ENCODE measurements around the gene CCDC7. TPM values are rescaled to one million over a fixed set of nuclear protein-coding genes. Genes with fewer than 3 reads are reported as not detected.

The CCDC7 gene
- total and polyA plus RNA-seq, 10 of the 15 experiments (the other 5 are each of a cell fraction or from before 2014, with no cell fraction given) = 1.8 to 5.6 (median 3.4) TPM

- Histone ChIP-seq H3K4me2 (ENCODE audit: control insufficient read depth, insufficient read depth) (no peak overlapping the region), H3K36me3 (ENCODE audit: control insufficient read depth in 2 of 2, insufficient read depth in 2 of 2, low read length in 1 of 2) (no peaks in the 10 kb centered on the region), H3K27ac (ENCODE audit: control insufficient read depth, insufficient read depth) (no peak overlapping the region), H3K4me1 (ENCODE audit: control insufficient read depth, insufficient read depth, low read length) (no peaks in the 10 kb centered on the region), H3K9me3 (replicated peaks; ENCODE audit: control insufficient read depth, insufficient read depth, low read length) (no peaks in the 10 kb centered on the region), H3K9ac (ENCODE audit: control insufficient read depth, insufficient read depth, low read length) (no peak overlapping the region), H4K20me1 (ENCODE audit: control insufficient read depth, insufficient read depth) (no peaks in the 10 kb centered on the region), H3K27me3 (replicated peaks in 1 of 2; ENCODE audit: control insufficient read depth in 2 of 2, insufficient read depth in 2 of 2, low read length in 1 of 2) (no peaks in the 10 kb centered on the region), H3K79me2 (ENCODE audit: control insufficient read depth, insufficient read depth, low read length) (no peaks in the 10 kb centered on the region), H3K4me3 (no peak overlapping the region), H2AFZ (ENCODE audit: control insufficient read depth, low read depth, low read length) (no peak overlapping the region)
- DNase-seq (ENCODE audit: low read depth, low spot score) (no peak), FAIRE-seq (no peak), ATAC-seq (no peak)
- 40% methylated on average over 1 of the region's 1 CpG for WGBS (ENCODE audit: insufficient coverage, insufficient replicate concordance, low lambda C conversion rate, missing lambda C conversion rate)
- ChIA-PET POLR2A (no interaction called here), RAD21 (ENCODE audit: unreplicated experiment) (no interaction called here), CTCF (no interaction called here), SMC1A (ENCODE audit: uncharacterized antibody, unreplicated experiment) (no interaction called here)
- in situ Hi-C loops (cut with MboI) (no loop called here), intact Hi-C loops (cut with micrococcal nuclease; ENCODE audit: unreplicated experiment) (no loop called here)
- TF ChIP-seq EGR1 (IDR thresholded peaks at IDR 0.05; ENCODE audit: borderline replicate concordance in 1 of 2, low read depth in 2 of 2, low read length in 2 of 2) (no peak), MAX (IDR thresholded peaks at IDR 0.05; ENCODE audit: low read depth, low read length) (no peak), ZNF24 (IDR thresholded peaks at IDR 0.05) (no peak)
- no TSS peak for BruUV-seq (replicated peaks)
These were observed 181.2 kb downstream of the CCDC7 start for GRCh38 chr10:32627183-32627582.

DNA sequence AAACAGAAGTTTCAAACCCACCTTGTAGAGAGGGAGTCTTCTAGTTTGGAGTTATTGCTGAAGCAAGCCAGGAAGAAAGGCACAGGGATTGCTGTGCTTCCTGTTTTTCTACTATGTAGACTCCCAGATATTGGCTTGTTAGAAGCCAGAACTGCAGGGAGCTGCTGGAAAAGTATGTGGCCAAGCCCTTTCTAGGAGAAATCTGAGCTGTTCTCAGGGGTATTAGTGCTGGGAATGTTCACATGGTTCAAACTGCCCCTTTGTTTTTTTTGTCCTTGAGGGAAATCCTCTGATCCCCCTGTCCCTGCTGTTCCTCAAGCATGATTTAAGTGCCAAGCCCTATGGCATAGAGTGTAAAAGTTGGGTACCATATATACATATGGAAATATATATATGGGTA, 184.0 kb downstream of the CCDC7 start:
- BruUV-seq (replicated peaks) = no TSS peak
- Histone ChIP-seq H3K9ac (ENCODE audit: control insufficient read depth, insufficient read depth, low read length) (no peak overlapping the region), H3K27ac (ENCODE audit: control insufficient read depth, insufficient read depth) (no peak overlapping the region), H4K20me1 (ENCODE audit: control insufficient read depth, insufficient read depth) (no peaks in the 10 kb centered on the region), H3K4me2 (ENCODE audit: control insufficient read depth, insufficient read depth) (no peak overlapping the region), H3K4me3 (no peak overlapping the region), H3K36me3 (ENCODE audit: control insufficient read depth in 2 of 2, insufficient read depth in 2 of 2, low read length in 1 of 2) (no peaks in the 10 kb centered on the region), H3K4me1 (ENCODE audit: control insufficient read depth, insufficient read depth, low read length) (no peaks in the 10 kb centered on the region), H3K9me3 (replicated peaks; ENCODE audit: control insufficient read depth, insufficient read depth, low read length) (no peaks in the 10 kb centered on the region), H2AFZ (ENCODE audit: control insufficient read depth, low read depth, low read length) (no peak overlapping the region), H3K27me3 (replicated peaks in 1 of 2; ENCODE audit: control insufficient read depth in 2 of 2, insufficient read depth in 2 of 2, low read length in 1 of 2) (no peaks in the 10 kb centered on the region), H3K79me2 (ENCODE audit: control insufficient read depth, insufficient read depth, low read length) (no peaks in the 10 kb centered on the region)
- ATAC-seq (no peak), DNase-seq (ENCODE audit: low read depth, low spot score) (no peak), FAIRE-seq (no peak)
- TF ChIP-seq, protein P1, sequence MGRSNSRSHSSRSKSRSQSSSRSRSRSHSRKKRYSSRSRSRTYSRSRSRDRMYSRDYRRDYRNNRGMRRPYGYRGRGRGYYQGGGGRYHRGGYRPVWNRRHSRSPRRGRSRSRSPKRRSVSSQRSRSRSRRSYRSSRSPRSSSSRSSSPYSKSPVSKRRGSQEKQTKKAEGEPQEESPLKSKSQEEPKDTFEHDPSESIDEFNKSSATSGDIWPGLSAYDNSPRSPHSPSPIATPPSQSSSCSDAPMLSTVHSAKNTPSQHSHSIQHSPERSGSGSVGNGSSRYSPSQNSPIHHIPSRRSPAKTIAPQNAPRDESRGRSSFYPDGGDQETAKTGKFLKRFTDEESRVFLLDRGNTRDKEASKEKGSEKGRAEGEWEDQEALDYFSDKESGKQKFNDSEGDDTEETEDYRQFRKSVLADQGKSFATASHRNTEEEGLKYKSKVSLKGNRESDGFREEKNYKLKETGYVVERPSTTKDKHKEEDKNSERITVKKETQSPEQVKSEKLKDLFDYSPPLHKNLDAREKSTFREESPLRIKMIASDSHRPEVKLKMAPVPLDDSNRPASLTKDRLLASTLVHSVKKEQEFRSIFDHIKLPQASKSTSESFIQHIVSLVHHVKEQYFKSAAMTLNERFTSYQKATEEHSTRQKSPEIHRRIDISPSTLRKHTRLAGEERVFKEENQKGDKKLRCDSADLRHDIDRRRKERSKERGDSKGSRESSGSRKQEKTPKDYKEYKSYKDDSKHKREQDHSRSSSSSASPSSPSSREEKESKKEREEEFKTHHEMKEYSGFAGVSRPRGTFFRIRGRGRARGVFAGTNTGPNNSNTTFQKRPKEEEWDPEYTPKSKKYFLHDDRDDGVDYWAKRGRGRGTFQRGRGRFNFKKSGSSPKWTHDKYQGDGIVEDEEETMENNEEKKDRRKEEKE (IDR thresholded peaks at IDR 0.05) = no peak
- no peak for TF ChIP-seq POLR2AphosphoS5 (IDR thresholded peaks at IDR 0.05; ENCODE audit: low read length)
- TF ChIP-seq STAT3 (IDR thresholded peaks at IDR 0.05; ENCODE audit: low read depth, low read length) = no peak
- TF ChIP-seq RAD51 (IDR thresholded peaks at IDR 0.05) = no peak
- no peak for TF ChIP-seq SMAD5 (IDR thresholded peaks at IDR 0.05; ENCODE audit: low read depth)
- TF ChIP-seq TARDBP (IDR thresholded peaks at IDR 0.05; ENCODE audit: borderline replicate concordance) = no peak
- ChIA-PET POLR2A (no interaction called here), CTCF (no interaction called here), SMC1A (ENCODE audit: uncharacterized antibody, unreplicated experiment) (no interaction called here), RAD21 (ENCODE audit: unreplicated experiment) (no interaction called here)
- in situ Hi-C loops (cut with MboI) (no loop called here), intact Hi-C loops (cut with micrococcal nuclease; ENCODE audit: unreplicated experiment) (no loop called here)
